ENCODE results near the gene MAD1L1. TPM values are rescaled to one million over a fixed set of nuclear protein-coding genes. Genes with fewer than 3 reads are reported as not detected.

The MAD1L1 gene
- total and polyA plus RNA-seq, 4 donors, result 12.8 to 20.7 (median 16.5) TPM

DNA sequence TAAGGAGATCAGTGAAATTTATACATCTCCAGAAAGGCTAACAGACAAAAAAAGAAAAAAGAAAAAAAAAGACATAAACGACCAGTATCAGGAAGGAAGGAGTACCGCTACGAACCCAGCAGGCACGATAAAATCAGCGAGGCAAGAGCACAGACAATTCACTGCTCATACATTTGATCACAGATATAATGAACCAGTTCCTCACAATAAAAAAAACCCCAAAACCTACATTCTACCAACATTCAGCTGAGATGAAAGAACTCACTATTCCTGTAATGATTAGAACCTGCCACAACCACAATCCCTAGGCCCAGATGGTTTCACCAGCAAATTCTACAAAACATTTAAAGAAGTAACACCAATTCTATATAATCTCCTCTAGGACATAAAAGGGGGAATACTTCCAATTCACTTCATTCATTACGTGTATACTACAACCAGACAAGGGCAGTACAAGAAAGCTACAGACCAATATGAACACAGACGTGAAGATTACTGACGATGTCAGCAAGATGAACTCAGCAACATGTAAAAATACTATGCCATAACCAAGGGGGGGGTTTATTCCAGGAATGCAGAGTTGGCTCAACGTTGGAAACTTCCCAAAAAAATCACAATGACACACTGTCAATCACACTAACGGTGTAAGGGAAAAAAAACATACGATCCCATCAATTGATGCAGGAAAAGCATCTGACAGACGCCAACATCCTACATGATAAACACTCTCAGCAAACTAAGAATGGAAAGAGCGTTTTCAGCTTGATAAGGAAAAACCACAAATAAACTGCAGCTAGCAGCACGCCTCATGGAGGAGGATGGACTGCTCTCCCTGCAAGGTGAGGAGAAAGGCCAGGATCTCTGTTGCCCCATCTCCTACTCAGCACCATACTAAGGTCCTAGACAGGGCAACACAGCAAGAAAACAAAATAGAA lies 306.5 kb downstream of the MAD1L1 start:
- Histone ChIP-seq H3K9me3 (ENCODE audit: control insufficient read depth in 4 of 4, low read length in 3 of 4) (no peaks in the 10 kb centered on the region), H3K4me3 (ENCODE audit: low read depth in 1 of 3, low read length in 3 of 3) (no peak overlapping the region), H3K9ac (ENCODE audit: low read depth in 1 of 2, low read length in 2 of 2) (no peak overlapping the region), H3K4me1 (ENCODE audit: control insufficient read depth in 4 of 4, insufficient read depth in 4 of 4, low read length in 3 of 4) (peaks cover 15 to 52% (median 39%) of the 10 kb centered on the region in 4 donors), H3K36me3 (ENCODE audit: control insufficient read depth in 4 of 4, insufficient read depth in 3 of 4, low read depth in 1 of 4, low read length in 3 of 4) (no peaks in the 10 kb centered on the region), H3K27me3 (ENCODE audit: control insufficient read depth in 4 of 4, insufficient read depth in 4 of 4, low read length in 3 of 4) (no peaks in the 10 kb centered on the region), H3K27ac (ENCODE audit: low read depth in 1 of 2, low read length in 2 of 2) (no peak overlapping the region)
- no peak for DNase-seq (ENCODE audit: low spot score)
- 80% methylated on average over 14 of the region's 14 CpGs for WGBS
- TF ChIP-seq YY1 (IDR thresholded peaks at IDR 0.05), result no peak
- TF ChIP-seq GABPA (IDR thresholded peaks at IDR 0.05 in 1 of 2, conservative IDR thresholded peaks at IDR 0.05 in 1 of 2), result no peak
- TF ChIP-seq, protein P1, sequence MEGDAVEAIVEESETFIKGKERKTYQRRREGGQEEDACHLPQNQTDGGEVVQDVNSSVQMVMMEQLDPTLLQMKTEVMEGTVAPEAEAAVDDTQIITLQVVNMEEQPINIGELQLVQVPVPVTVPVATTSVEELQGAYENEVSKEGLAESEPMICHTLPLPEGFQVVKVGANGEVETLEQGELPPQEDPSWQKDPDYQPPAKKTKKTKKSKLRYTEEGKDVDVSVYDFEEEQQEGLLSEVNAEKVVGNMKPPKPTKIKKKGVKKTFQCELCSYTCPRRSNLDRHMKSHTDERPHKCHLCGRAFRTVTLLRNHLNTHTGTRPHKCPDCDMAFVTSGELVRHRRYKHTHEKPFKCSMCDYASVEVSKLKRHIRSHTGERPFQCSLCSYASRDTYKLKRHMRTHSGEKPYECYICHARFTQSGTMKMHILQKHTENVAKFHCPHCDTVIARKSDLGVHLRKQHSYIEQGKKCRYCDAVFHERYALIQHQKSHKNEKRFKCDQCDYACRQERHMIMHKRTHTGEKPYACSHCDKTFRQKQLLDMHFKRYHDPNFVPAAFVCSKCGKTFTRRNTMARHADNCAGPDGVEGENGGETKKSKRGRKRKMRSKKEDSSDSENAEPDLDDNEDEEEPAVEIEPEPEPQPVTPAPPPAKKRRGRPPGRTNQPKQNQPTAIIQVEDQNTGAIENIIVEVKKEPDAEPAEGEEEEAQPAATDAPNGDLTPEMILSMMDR (IDR thresholded peaks at IDR 0.05; ENCODE audit: low read depth, low read length, missing input control), result no peak
- no peak for TF ChIP-seq RAD21 (IDR thresholded peaks at IDR 0.05)
- no peak for TF ChIP-seq NR2F2 (IDR thresholded peaks at IDR 0.05)
- no peak for TF ChIP-seq FOXA1 (IDR thresholded peaks at IDR 0.05)
- no peak for TF ChIP-seq EGR1 (IDR thresholded peaks at IDR 0.05; ENCODE audit: low read depth in 2 of 2)
- no peak for TF ChIP-seq HNF4A (conservative IDR thresholded peaks at IDR 0.05)
- TF ChIP-seq, protein P2, sequence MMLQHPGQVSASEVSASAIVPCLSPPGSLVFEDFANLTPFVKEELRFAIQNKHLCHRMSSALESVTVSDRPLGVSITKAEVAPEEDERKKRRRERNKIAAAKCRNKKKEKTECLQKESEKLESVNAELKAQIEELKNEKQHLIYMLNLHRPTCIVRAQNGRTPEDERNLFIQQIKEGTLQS (IDR thresholded peaks at IDR 0.05), result no peak
- no peak for TF ChIP-seq TAF1 (conservative IDR thresholded peaks at IDR 0.05)

DNA sequence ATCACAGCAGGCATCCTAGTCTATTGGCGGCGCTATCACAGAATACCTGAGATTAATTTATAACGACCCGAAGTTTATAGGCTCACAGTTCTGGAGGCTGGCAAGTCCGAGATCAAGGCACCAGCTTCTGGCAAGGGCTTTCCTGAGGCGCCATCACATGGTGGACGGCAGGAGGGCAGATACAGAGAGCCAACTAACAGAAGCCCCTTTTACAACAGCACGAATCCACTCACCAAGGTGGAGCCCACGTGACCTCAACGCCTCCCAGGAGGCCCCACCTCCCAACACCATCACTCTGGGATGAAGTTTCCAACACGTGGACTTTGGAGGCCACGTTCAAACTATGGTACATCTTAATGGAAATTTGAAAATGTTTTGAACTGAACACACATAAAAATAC lies 307.4 kb downstream of the MAD1L1 start:
- no peak overlapping the region for H3K27ac ChIP-seq (ENCODE audit: low read depth in 1 of 2, low read length in 2 of 2)
- no peak for DNase-seq (ENCODE audit: low spot score)

More for the DNA sequence above, 307.4 kb downstream of the MAD1L1 start:
- Histone ChIP-seq H3K9me3 (ENCODE audit: control insufficient read depth in 4 of 4, low read length in 3 of 4) (no peaks in the 10 kb centered on the region), H3K9ac (ENCODE audit: low read depth in 1 of 2, low read length in 2 of 2) (no peak overlapping the region), H3K4me3 (ENCODE audit: low read depth in 1 of 3, low read length in 3 of 3) (no peak overlapping the region), H3K4me1 (ENCODE audit: control insufficient read depth in 4 of 4, insufficient read depth in 4 of 4, low read length in 3 of 4) (peaks cover 16 to 58% (median 40%) of the 10 kb centered on the region in 4 donors), H3K36me3 (ENCODE audit: control insufficient read depth in 4 of 4, insufficient read depth in 3 of 4, low read depth in 1 of 4, low read length in 3 of 4) (no peaks in the 10 kb centered on the region), H3K27me3 (ENCODE audit: control insufficient read depth in 4 of 4, insufficient read depth in 4 of 4, low read length in 3 of 4) (no peaks in the 10 kb centered on the region)
- TF ChIP-seq, protein P3, sequence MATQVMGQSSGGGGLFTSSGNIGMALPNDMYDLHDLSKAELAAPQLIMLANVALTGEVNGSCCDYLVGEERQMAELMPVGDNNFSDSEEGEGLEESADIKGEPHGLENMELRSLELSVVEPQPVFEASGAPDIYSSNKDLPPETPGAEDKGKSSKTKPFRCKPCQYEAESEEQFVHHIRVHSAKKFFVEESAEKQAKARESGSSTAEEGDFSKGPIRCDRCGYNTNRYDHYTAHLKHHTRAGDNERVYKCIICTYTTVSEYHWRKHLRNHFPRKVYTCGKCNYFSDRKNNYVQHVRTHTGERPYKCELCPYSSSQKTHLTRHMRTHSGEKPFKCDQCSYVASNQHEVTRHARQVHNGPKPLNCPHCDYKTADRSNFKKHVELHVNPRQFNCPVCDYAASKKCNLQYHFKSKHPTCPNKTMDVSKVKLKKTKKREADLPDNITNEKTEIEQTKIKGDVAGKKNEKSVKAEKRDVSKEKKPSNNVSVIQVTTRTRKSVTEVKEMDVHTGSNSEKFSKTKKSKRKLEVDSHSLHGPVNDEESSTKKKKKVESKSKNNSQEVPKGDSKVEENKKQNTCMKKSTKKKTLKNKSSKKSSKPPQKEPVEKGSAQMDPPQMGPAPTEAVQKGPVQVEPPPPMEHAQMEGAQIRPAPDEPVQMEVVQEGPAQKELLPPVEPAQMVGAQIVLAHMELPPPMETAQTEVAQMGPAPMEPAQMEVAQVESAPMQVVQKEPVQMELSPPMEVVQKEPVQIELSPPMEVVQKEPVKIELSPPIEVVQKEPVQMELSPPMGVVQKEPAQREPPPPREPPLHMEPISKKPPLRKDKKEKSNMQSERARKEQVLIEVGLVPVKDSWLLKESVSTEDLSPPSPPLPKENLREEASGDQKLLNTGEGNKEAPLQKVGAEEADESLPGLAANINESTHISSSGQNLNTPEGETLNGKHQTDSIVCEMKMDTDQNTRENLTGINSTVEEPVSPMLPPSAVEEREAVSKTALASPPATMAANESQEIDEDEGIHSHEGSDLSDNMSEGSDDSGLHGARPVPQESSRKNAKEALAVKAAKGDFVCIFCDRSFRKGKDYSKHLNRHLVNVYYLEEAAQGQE (IDR thresholded peaks at IDR 0.05), result no peak
- peak; percentile 26 to 41 for TF ChIP-seq RAD21 (IDR thresholded peaks at IDR 0.05)
- WGBS, result 93% methylated on average over 12 of the region's 12 CpGs
